ENCODE measurements around the gene LENG8. TPM values are rescaled to one million over a fixed set of nuclear protein-coding genes. Genes with fewer than 3 reads are reported as not detected.

Gene LENG8
- total and polyA plus RNA-seq, 2 of the 13 experiments (the other 11 are each of a cell fraction or from before 2014, with no cell fraction given), result 14.3 to 41.9 TPM

DNA sequence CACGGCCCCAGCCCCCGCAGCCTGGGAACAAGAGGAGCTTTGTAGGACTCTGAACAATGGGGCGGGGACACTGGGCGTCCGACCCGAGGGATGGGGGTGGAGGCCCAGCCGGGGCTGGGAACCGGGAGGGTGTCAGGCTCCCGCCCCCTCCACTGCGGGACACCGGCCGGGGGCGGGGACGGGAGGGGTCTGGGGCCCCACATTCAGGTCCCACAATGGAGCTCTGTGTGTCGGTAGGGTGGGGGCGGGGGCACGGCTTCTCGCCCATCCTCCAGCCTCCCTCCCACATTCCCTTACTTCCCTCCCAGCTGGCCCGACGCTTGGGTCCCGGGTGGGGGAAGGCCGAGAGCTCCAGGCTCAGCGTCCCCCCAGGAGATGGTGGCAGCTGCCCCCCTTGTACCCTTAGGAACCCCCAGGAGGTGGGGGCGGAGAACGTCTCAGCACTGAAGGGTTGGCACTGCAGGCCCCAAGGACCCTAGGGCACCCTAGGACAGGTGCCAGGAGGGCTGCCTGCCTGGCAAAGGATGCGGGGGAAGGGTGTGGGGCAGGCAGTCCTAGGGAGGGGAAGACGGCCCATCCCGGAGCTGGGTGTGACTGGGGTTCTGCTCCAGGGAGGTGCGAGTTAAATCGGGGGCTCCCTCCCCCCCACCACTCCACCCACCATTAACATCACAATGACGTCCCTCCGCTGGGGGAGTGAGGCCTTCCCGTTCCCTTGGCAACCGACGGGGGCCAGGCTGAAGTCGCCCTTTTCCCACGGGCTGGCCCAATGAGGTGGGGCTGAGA lies 28.4 kb upstream of the LENG8 start (continued):
- TF ChIP-seq, protein P1, sequence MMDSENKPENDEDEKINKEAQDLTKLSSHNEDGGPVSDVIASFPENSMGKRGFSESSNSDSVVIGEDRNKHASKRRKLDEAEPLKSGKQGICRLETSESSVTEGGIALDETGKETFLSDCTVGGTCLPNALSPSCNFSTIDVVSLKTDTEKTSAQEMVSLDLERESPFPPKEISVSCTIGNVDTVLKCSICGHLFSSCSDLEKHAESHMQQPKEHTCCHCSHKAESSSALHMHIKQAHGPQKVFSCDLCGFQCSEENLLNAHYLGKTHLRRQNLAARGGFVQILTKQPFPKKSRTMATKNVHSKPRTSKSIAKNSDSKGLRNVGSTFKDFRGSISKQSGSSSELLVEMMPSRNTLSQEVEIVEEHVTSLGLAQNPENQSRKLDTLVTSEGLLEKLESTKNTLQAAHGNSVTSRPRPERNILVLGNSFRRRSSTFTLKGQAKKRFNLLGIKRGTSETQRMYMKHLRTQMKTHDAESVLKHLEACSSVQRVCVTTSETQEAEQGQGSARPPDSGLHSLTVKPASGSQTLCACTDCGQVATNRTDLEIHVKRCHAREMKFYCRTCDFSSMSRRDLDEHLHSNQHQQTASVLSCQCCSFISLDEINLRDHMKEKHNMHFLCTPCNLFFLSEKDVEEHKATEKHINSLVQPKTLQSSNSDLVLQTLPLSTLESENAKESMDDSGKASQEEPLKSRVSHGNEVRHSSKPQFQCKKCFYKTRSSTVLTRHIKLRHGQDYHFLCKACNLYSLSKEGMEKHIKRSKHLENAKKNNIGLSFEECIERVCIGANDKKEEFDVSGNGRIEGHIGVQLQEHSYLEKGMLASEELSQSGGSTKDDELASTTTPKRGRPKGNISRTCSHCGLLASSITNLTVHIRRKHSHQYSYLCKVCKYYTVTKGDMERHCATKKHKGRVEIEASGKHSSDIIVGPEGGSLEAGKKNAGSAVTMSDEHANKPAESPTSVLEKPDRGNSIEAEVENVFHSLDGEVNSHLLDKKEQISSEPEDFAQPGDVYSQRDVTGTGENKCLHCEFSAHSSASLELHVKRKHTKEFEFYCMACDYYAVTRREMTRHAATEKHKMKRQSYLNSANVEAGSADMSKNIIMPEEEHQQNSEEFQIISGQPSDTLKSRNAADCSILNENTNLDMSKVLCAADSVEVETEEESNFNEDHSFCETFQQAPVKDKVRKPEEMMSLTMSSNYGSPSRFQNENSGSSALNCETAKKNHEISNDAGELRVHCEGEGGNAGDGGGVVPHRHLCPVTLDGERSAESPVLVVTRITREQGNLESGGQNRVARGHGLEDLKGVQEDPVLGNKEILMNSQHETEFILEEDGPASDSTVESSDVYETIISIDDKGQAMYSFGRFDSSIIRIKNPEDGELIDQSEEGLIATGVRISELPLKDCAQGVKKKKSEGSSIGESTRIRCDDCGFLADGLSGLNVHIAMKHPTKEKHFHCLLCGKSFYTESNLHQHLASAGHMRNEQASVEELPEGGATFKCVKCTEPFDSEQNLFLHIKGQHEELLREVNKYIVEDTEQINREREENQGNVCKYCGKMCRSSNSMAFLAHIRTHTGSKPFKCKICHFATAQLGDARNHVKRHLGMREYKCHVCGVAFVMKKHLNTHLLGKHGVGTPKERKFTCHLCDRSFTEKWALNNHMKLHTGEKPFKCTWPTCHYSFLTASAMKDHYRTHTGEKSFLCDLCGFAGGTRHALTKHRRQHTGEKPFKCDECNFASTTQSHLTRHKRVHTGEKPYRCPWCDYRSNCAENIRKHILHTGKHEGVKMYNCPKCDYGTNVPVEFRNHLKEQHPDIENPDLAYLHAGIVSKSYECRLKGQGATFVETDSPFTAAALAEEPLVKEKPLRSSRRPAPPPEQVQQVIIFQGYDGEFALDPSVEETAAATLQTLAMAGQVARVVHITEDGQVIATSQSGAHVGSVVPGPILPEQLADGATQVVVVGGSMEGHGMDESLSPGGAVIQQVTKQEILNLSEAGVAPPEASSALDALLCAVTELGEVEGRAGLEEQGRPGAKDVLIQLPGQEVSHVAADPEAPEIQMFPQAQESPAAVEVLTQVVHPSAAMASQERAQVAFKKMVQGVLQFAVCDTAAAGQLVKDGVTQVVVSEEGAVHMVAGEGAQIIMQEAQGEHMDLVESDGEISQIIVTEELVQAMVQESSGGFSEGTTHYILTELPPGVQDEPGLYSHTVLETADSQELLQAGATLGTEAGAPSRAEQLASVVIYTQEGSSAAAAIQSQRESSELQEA (CRISPR knock-in tag; IDR thresholded peaks at IDR 0.05; ENCODE audit: not compliant biosample characterization), result no peak
- no peak for TF ChIP-seq TMF1 (CRISPR knock-in tag; IDR thresholded peaks at IDR 0.05; ENCODE audit: low read depth)
- no peak for TF ChIP-seq ZSCAN20 (CRISPR knock-in tag; IDR thresholded peaks at IDR 0.05; ENCODE audit: borderline replicate concordance)
- 0 out of 2 replicates have a peak, but pooled peaks have one; percentile 50 for TF ChIP-seq CSRNP1 (CRISPR knock-in tag; IDR thresholded peaks at IDR 0.05)
- no peak for TF ChIP-seq THAP8 (CRISPR knock-in tag; IDR thresholded peaks at IDR 0.05; ENCODE audit: borderline replicate concordance)
- TF ChIP-seq, protein P2, sequence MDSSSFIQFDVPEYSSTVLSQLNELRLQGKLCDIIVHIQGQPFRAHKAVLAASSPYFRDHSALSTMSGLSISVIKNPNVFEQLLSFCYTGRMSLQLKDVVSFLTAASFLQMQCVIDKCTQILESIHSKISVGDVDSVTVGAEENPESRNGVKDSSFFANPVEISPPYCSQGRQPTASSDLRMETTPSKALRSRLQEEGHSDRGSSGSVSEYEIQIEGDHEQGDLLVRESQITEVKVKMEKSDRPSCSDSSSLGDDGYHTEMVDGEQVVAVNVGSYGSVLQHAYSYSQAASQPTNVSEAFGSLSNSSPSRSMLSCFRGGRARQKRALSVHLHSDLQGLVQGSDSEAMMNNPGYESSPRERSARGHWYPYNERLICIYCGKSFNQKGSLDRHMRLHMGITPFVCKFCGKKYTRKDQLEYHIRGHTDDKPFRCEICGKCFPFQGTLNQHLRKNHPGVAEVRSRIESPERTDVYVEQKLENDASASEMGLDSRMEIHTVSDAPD (CRISPR knock-in tag; IDR thresholded peaks at IDR 0.05), result no peak
- TF ChIP-seq ZNF530 (CRISPR knock-in tag; IDR thresholded peaks at IDR 0.05; ENCODE audit: low read depth), result no peak
- no peak for TF ChIP-seq CAMTA2 (CRISPR knock-in tag; IDR thresholded peaks at IDR 0.05; ENCODE audit: borderline replicate concordance)
- TF ChIP-seq, protein P3, sequence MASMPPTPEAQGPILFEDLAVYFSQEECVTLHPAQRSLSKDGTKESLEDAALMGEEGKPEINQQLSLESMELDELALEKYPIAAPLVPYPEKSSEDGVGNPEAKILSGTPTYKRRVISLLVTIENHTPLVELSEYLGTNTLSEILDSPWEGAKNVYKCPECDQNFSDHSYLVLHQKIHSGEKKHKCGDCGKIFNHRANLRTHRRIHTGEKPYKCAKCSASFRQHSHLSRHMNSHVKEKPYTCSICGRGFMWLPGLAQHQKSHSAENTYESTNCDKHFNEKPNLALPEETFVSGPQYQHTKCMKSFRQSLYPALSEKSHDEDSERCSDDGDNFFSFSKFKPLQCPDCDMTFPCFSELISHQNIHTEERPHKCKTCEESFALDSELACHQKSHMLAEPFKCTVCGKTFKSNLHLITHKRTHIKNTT (CRISPR knock-in tag; IDR thresholded peaks at IDR 0.05), result no peak
- no peak for TF ChIP-seq TCF7L2 (IDR thresholded peaks at IDR 0.05; ENCODE audit: low read depth, low read length)
- TF ChIP-seq BRCA1 (CRISPR knock-in tag; IDR thresholded peaks at IDR 0.05), result no peak
- TF ChIP-seq ZBTB2 (CRISPR knock-in tag; IDR thresholded peaks at IDR 0.05; ENCODE audit: low read depth), result peak; percentile 90

Data from HepG2 (cell line).